Dendritic cell treated with granulocyte-macrophage colony-stimulating factor and Interleukin-4, amounts not matched to agents 40 ng/mL and 50 ng/mL, for 4 days (primary cell): ENCODE measurements around the gene AURKAIP1.
A peak's percentile ranks its signal among the peaks of the same experiment; 100 is the strongest.

Experiments
- H3K27ac Mint-ChIP-seq: one replicate; pipeline ENCODE4 v1.8.0; 2022; ENCODE audit warnings: mild to moderate bottlenecking, mixed read lengths
- H3K27me3 Mint-ChIP-seq: one replicate; pipeline ENCODE4 v1.8.0; 2022; ENCODE audit warnings: mild to moderate bottlenecking, mixed read lengths
- H3K36me3 Mint-ChIP-seq: one replicate; pipeline ENCODE4 v1.8.0; 2022; ENCODE audit warnings: low read depth, mixed read lengths
- H3K4me1 Mint-ChIP-seq: one replicate; pipeline ENCODE4 v1.8.0; 2022; ENCODE audit warnings: low read depth, mixed read lengths
- H3K4me3 Mint-ChIP-seq: one replicate; pipeline ENCODE4 v1.8.0; 2022; ENCODE audit warnings: mild to moderate bottlenecking, moderate library complexity, mixed read lengths
- H3K9me3 Mint-ChIP-seq: one replicate; pipeline ENCODE4 v1.8.0; 2022; ENCODE audit warnings: mixed read lengths
- intact Hi-C: fragments of 100-400 bp; cut with micrococcal nuclease; formaldehyde crosslinking; loops from one replicate; pipeline ENCODE4 v1.15.0; 2022

AURKAIP1 gene

GRCh38 chr1:1335283-1335682 is 39.7 kb downstream of the AURKAIP1 start:
- no peaks in the 10 kb centered on the region for H3K4me1 Mint-ChIP-seq

GRCh38 chr1:1334835-1335234 is 40.2 kb downstream of the AURKAIP1 start:
- Mint-ChIP-seq H3K27ac (no peak overlapping the region), H3K4me3 (no peak overlapping the region), H3K4me1 (no peaks in the 10 kb centered on the region), H3K27me3 (no peaks in the 10 kb centered on the region), H3K36me3 (peaks cover 61% of the 10 kb centered on the region), H3K9me3 (no peaks in the 10 kb centered on the region)
- intact Hi-C loops, result no loop called here

More at GRCh38 chr1:1335283-1335682, 39.7 kb downstream of the AURKAIP1 start:
- Mint-ChIP-seq H3K9me3 (no peaks in the 10 kb centered on the region), H3K36me3 (peaks cover 65% of the 10 kb centered on the region), H3K4me3 (no peak overlapping the region), H3K27me3 (no peaks in the 10 kb centered on the region), H3K27ac (no peak overlapping the region)
- intact Hi-C loops, result no loop called here

GRCh38 chr1:1333551-1334241 is 41.3 kb downstream of the AURKAIP1 start:
- Mint-ChIP-seq H3K27me3 (no peaks in the 10 kb centered on the region), H3K9me3 (no peaks in the 10 kb centered on the region), H3K4me3 (no peak overlapping the region), H3K27ac (no peak overlapping the region), H3K36me3 (peaks cover 56% of the 10 kb centered on the region), H3K4me1 (no peaks in the 10 kb centered on the region)
- intact Hi-C loops, result no loop called here

GRCh38 chr1:1332774-1333480 is 42.1 kb downstream of the AURKAIP1 start:
- intact Hi-C loops, result no loop called here
- peaks cover 56% of the 10 kb centered on the region for H3K36me3 Mint-ChIP-seq

DNA sequence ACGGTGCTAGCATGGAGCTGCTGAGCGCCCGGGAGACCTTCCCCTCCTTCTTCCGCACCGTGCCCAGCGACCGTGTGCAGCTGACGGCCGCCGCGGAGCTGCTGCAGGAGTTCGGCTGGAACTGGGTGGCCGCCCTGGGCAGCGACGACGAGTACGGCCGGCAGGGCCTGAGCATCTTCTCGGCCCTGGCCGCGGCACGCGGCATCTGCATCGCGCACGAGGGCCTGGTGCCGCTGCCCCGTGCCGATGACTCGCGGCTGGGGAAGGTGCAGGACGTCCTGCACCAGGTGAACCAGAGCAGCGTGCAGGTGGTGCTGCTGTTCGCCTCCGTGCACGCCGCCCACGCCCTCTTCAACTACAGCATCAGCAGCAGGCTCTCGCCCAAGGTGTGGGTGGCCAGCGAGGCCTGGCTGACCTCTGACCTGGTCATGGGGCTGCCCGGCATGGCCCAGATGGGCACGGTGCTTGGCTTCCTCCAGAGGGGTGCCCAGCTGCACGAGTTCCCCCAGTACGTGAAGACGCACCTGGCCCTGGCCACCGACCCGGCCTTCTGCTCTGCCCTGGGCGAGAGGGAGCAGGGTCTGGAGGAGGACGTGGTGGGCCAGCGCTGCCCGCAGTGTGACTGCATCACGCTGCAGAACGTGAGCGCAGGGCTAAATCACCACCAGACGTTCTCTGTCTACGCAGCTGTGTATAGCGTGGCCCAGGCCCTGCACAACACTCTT is 42.8 kb downstream of the AURKAIP1 start:
- no peak overlapping the region for H3K27ac Mint-ChIP-seq
- H3K36me3 Mint-ChIP-seq, result peaks cover 56% of the 10 kb centered on the region
- intact Hi-C loops, result no loop called here
- no peaks in the 10 kb centered on the region for H3K9me3 Mint-ChIP-seq
- H3K4me1 Mint-ChIP-seq, result no peaks in the 10 kb centered on the region
- no peak overlapping the region for H3K4me3 Mint-ChIP-seq
- no peaks in the 10 kb centered on the region for H3K27me3 Mint-ChIP-seq

More at GRCh38 chr1:1332774-1333480, 42.1 kb downstream of the AURKAIP1 start:
- Mint-ChIP-seq H3K4me3 (no peak overlapping the region), H3K4me1 (no peaks in the 10 kb centered on the region), H3K27me3 (no peaks in the 10 kb centered on the region), H3K27ac (no peak overlapping the region), H3K9me3 (no peaks in the 10 kb centered on the region)

GRCh38 chr1:1331068-1331965 is 43.7 kb downstream of the AURKAIP1 start, which contains the start of gene TAS1R3:
TSS of gene TAS1R3 (plus strand) at chr1:1331280. CDS start at chr1:1331346, 66 bp downstream.
- peaks cover 1% of the 10 kb centered on the region for H3K4me1 Mint-ChIP-seq
- H3K4me3 Mint-ChIP-seq, result no peak within 1 kb of the TSS
- peaks cover 56% of the 10 kb centered on the region for H3K36me3 Mint-ChIP-seq
- H3K9me3 Mint-ChIP-seq, result no peaks in the 10 kb centered on the region
- H3K27me3 Mint-ChIP-seq, result no peaks in the 10 kb centered on the region
- no peak within 1 kb of the TSS for H3K27ac Mint-ChIP-seq
- intact Hi-C loops, result no loop called here

GRCh38 chr1:1330366-1331067 is 44.5 kb downstream of the AURKAIP1 start:
- H3K27ac Mint-ChIP-seq, result no peak overlapping the region
- H3K27me3 Mint-ChIP-seq, result no peaks in the 10 kb centered on the region
- intact Hi-C loops, result no loop called here

DNA sequence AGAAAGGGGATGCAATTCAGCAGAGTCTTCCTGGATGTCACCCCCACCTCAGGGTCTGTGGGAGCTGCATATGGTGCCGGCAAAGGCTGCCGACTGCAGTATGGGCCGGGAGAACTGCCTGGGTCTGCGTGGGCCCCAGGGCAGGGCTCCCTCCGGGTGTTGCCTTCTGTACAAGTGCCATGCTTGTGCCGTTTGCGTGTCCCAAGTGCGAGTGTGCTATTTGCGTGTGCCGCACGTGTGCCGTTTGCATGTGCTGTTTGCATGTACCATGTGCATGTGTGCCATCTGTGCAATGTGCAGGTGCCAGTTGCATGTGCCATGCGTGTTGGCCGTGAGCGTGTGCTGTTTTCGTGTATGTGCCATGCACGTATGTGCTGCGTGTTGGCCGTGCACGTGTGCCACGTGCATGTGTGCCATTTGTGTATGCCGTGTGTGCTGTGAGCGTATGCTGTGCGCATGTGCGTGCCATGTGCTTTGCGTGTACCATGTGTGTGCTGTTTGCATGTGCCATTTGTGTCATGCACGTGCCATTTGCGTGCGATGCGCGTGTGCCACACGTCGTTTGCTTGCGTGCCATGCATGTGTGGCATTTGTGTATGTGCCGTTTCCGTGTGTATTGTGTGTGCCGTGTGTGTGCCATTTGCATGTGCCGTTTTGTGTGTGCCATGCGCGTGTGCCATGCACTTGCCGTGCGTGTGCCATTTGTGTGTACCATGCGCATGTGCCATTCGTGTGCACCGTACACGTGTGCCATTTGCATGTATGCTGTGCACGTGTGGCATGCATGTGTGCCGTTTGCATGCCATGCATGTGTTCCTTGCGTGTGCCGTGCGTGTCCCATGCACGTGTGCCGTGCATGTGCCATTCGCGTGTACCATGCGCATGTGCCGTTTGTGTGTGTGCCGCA is 45.5 kb downstream of the AURKAIP1 start:
- Mint-ChIP-seq H3K4me1 (peaks cover 12% of the 10 kb centered on the region), H3K4me3 (no peak overlapping the region), H3K27ac (no peak overlapping the region), H3K9me3 (no peaks in the 10 kb centered on the region), H3K36me3 (peaks cover 41% of the 10 kb centered on the region), H3K27me3 (no peaks in the 10 kb centered on the region)
- intact Hi-C loops, result no loop called here

More at GRCh38 chr1:1330366-1331067, 44.5 kb downstream of the AURKAIP1 start:
- H3K4me1 Mint-ChIP-seq, result peaks cover 9% of the 10 kb centered on the region
- H3K4me3 Mint-ChIP-seq, result no peak overlapping the region
- H3K9me3 Mint-ChIP-seq, result no peaks in the 10 kb centered on the region
- peaks cover 49% of the 10 kb centered on the region for H3K36me3 Mint-ChIP-seq

- intact Hi-C loops, result no loop called here
- Mint-ChIP-seq H3K36me3 (peaks cover 38% of the 10 kb centered on the region), H3K27ac (no peak overlapping the region), H3K27me3 (no peaks in the 10 kb centered on the region), H3K4me1 (peaks cover 18% of the 10 kb centered on the region), H3K4me3 (no peak overlapping the region), H3K9me3 (no peaks in the 10 kb centered on the region)
These were observed 46.8 kb downstream of the AURKAIP1 start for GRCh38 chr1:1328254-1328653.

DNA sequence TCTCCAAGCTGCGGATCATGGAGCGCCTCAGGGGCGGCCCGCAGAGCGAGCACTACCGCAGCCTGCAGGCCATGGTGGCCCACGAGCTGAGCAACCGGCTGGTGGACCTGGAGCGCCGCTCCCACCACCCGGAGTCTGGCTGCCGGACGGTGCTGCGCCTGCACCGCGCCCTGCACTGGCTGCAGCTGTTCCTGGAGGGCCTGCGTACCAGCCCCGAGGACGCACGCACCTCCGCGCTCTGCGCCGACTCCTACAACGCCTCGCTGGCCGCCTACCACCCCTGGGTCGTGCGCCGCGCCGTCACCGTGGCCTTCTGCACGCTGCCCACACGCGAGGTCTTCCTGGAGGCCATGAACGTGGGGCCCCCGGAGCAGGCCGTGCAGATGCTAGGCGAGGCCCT is 47.7 kb downstream of the AURKAIP1 start:
- H3K4me3 Mint-ChIP-seq, result no peak overlapping the region
- H3K27ac Mint-ChIP-seq, result no peak overlapping the region
- H3K36me3 Mint-ChIP-seq, result peaks cover 45% of the 10 kb centered on the region
- peaks cover 28% of the 10 kb centered on the region for H3K4me1 Mint-ChIP-seq
- intact Hi-C loops, result no loop called here
- no peaks in the 10 kb centered on the region for H3K27me3 Mint-ChIP-seq
- H3K9me3 Mint-ChIP-seq, result no peaks in the 10 kb centered on the region

DNA sequence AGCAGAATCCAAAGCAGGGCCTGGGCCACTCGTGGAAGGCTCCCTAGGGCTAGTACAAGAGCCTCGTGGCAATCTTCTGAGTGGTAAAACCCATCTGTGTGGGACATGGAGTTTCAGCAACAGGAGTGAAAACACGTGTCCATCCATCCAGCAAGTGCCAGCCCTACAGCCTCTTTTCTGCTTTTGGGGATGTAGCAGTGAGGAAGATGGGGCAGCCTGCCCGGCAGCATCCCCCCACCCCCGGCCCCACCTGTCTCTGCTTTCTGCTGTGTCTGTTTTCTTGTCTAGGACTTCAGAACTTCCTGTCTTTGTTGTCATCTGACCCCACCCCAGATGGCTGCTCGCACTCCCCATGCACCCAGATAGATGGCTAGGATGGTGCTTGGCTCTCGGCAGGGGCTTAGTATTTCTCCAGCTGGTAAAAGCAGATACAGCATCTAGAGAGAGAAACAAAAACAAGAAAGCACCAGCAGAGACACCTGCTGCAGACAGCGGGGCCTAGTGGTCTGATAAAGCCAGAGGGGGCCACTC is 48.9 kb downstream of the AURKAIP1 start:
- intact Hi-C loops, result no loop called here
- Mint-ChIP-seq H3K4me1 (peaks cover 38% of the 10 kb centered on the region), H3K4me3 (peak overlapping the region; percentile 77), H3K9me3 (no peaks in the 10 kb centered on the region), H3K36me3 (peaks cover 50% of the 10 kb centered on the region), H3K27me3 (no peaks in the 10 kb centered on the region), H3K27ac (no peak overlapping the region)
